ENCODE data around the gene SETBP1.

The SETBP1 gene

GRCh38 chr18:45008694-45009413 is 328.2 kb downstream of the SETBP1 start:
- ATAC-seq = no peak
- no peak for TF ChIP-seq RARB (CRISPR knock-in tag; IDR thresholded peaks at IDR 0.05)
- TF ChIP-seq ZNF8 (CRISPR knock-in tag; IDR thresholded peaks at IDR 0.05) = no peak
- no peak for TF ChIP-seq TSHZ2 (CRISPR knock-in tag; IDR thresholded peaks at IDR 0.05)
- no peak for TF ChIP-seq ESRRG (CRISPR knock-in tag; IDR thresholded peaks at IDR 0.05)
- no peak for TF ChIP-seq ZC3H10 (CRISPR knock-in tag; IDR thresholded peaks at IDR 0.05)
- TF ChIP-seq ZNF70 (CRISPR knock-in tag; IDR thresholded peaks at IDR 0.05) = no peak
- TF ChIP-seq TOX (CRISPR knock-in tag; IDR thresholded peaks at IDR 0.05; ENCODE audit: borderline replicate concordance) = no peak
- no peak for TF ChIP-seq PATZ1 (CRISPR knock-in tag; IDR thresholded peaks at IDR 0.05; ENCODE audit: borderline replicate concordance)
- no peak for TF ChIP-seq CSRNP3 (CRISPR knock-in tag; IDR thresholded peaks at IDR 0.05)

- TF ChIP-seq PPARA (CRISPR knock-in tag; IDR thresholded peaks at IDR 0.05; ENCODE audit: borderline replicate concordance) (no peak), CSDC2 (CRISPR knock-in tag; IDR thresholded peaks at IDR 0.05) (no peak), TCF4 (CRISPR knock-in tag; IDR thresholded peaks at IDR 0.05; ENCODE audit: borderline replicate concordance) (no peak), CSRNP3 (CRISPR knock-in tag; IDR thresholded peaks at IDR 0.05) (no peak), ZNF8 (CRISPR knock-in tag; IDR thresholded peaks at IDR 0.05) (no peak), ZFP30 (CRISPR knock-in tag; IDR thresholded peaks at IDR 0.05) (no peak), BACH2 (CRISPR knock-in tag; IDR thresholded peaks at IDR 0.05; ENCODE audit: borderline replicate concordance) (no peak), PATZ1 (CRISPR knock-in tag; IDR thresholded peaks at IDR 0.05; ENCODE audit: borderline replicate concordance) (no peak)
- no peak for ATAC-seq
Observed at GRCh38 chr18:45009756-45010155, 329.1 kb downstream of the SETBP1 start.

- TF ChIP-seq ZNF8 (CRISPR knock-in tag; IDR thresholded peaks at IDR 0.05) (no peak), RARB (CRISPR knock-in tag; IDR thresholded peaks at IDR 0.05) (no peak), ISL1 (CRISPR knock-in tag; IDR thresholded peaks at IDR 0.05) (no peak), ZFP3 (CRISPR knock-in tag; IDR thresholded peaks at IDR 0.05) (no peak), SNAI2 (CRISPR knock-in tag; IDR thresholded peaks at IDR 0.05) (no peak), CSRNP3 (CRISPR knock-in tag; IDR thresholded peaks at IDR 0.05) (no peak)
- no peak for ATAC-seq
Observed at GRCh38 chr18:45012286-45012685, 331.6 kb downstream of the SETBP1 start.

Measured in SK-N-SH treated with all-trans-retinoic acid at 6 μM for 48 hours (cell line).